NCI-H774 (cell line): ENCODE data around the gene EFHC1.

Experiments used
- DNase-seq: peaks from one replicate; lab custom pipeline; 2025; lab: John Stamatoyannopoulos, UW

EFHC1 gene

DNA sequence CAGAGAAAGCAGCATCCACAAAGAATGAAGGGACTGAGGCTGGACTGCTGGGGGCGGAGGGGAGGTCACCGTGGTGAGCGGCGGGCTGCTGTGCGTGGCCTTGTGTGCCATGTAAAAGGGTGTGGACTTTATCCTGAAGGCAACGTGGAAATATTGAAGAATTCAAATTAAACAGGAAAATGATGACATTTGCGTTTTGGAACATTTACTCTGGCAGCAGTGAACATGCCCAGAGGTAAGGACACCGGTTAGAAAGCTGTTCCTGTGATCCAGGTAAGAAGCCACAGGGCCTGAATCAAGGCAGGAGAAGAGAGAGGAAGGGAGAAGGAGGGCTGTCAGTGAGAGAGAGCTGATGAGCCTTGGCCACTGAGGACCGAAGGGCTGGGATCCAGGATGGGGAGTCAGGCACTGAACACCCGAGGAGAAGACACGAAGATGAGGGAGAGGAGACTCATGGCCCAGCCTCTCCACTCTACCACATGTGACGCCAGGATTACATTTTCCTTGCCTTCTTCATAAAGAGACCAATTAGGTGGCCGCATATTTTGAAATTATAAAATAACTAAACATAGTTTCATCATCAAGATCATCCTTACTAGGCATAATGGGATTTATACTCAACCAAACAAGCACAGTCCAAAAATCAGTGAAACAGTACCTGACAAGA, 98.3 kb downstream of the EFHC1 start:
- DNase-seq = no peak

DNA sequence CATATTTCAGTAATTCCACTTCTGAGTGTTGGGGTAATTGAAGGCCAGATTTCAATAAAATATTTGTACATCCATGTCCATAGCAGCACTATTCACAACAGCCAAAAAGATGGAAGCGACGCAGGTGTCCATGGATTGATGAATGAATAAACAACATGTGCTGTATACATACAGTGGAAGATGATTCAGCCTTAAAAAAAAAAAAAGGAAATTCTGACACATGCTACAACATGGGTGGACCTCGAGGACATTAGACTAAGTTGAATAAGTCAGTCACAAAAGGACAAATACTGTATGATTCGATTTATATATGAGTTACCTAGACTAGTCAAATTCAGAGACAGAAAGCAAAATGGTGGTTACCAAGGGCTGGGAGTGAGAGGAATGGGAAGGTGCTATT, 99.5 kb downstream of the EFHC1 start:
- DNase-seq = no peak

DNA sequence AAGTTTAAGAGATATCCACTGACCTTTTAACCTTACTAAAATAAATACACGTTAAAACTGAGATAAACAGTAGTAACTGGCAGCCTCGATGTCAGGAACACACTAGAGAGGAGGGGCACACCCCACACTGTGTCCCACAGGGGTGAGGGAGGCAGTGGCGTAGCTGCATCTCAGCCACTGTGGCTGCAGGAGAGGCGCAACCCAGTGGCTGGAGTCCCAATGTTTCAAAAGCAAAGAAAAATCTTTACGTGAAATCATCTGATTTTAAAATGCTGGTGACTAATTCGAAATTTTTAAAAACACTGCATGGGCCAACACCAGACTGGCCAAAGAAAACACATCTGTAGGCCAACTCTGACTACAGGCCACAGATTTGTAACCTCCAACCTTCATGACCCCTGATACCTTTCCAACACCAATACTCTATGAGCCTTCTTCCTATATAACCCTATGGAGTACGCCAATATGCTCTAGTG, 102.0 kb downstream of the EFHC1 start:
- no peak for DNase-seq

DNA sequence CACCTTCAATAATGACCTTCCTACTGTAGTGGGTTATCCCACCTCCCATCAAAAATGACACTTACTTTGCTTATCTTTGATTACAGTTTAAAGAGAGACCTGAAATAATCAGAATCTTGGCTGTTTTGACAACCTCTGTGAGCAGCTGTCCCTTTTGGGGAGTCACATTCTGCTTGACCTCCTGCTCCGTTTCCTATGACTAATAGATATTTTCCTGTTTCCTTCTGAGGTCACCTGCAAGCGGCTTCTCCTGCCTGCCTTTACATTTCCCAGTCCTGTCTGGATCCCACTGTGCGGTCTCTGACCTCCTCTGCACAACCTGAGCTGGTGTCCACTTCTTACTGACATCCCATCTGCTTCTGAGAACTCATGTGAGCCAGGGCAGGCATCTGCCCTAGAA, 102.5 kb downstream of the EFHC1 start:
- no peak for DNase-seq

DNA sequence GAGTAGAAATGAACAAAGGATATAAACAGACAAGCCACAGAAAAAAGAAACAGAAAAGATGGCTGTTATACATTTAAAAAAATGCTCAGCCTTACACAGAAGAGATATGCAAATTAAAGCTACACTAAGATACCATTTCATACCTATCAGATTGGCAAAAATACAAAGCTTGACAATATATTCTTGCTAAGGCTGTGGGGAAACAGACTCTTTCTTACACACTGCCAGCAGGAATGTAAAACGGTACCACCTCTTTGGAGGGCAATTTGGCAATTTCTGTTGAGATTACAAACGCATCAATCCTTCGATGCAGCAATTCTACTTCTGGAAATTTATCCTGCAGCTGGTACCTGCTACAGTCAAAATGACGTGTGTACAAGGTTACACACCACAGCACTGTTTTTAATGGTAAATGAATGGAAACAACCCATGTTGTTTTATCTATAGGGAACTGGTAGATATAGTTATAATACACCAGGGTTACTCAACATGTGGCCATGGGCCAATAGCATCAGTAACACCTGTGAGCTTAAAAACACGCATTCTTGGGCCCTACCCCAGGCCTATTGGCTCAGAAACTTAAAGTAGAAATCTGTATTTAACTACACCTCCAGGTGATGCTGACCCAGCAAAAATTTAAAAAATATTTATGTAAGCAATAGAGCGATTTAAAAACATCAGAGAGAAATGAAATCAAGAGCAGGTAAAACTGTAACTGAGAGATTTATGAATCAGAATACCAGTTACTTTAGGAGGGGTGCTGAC, 103.4 kb downstream of the EFHC1 start:
- no peak for DNase-seq

DNA sequence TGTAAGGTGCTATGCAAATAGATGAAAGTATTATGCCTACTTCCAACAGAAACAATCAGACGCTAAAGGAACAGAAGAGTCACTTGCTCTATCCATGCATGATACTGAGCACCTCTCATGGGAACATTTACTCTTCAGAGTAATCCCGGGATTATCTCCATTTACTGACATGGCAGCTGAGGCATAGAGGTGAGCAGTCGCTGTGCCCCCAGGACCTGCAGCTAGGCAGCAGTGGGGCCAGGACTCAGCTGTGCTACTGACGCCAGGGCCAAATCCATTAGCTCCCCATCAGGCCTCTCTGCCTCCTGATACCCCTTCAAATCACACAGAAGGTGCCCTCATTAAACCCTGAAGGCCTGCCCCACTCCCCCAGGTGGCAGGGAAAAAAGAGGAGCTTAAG, 104.8 kb downstream of the EFHC1 start:
- no peak for DNase-seq

DNA sequence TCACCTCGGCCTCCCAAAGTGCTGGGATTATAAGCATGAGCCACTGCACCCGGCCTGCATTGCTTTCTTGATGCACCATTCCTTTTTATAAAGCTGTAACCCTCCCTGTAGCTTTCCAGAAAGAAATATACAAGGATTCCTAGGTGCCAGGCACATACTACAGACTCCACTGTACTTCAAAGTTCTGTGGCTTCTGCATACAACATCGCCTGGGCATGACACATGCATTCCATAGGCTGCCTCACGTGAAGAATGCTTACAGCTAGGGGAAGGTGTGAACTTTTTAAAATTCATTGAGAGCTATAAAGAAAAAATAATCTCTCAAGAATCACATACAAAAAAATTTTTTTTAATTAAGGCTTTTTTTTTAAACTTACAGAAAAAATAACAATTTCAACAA, 106.5 kb downstream of the EFHC1 start:
- DNase-seq = no peak

DNA sequence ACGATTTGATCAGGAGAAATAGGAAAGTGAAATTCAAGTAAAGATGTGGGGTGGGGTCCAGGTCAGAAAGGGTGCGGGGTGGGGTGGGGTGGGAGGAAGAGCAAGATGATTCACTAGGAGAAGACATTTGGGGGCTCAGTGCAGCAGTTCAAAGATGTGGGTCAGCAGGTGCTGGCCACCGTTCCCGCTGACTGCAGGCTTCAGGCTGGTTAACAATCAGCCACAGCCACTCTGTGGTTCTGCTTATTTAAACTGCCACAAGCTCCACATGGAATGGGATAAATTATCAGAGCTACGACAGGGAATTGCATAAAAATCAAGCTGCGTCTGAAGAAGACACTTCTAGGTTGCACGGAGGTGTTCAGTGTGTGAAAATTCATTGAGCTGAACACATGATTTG, 107.3 kb downstream of the EFHC1 start:
- no peak for DNase-seq

DNA sequence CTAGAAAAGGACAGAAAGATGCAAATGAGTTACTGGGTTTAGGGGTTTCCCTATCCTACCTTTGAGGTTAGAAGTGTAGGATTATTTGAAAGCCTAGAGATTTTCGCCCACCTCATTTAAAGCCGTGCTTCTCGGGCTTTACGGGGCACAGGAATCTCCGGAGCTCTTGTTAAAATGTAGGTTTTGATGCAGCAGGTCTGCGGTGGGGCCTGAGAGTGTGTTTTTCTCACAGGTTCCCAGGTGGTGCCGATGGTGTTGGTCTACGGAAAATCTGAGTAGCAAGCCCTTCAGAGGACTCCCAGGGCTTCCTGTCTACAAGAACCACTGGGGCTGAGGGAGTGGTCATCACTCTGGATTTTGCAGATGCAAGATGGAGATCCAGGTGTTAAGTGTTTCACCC, 109.2 kb downstream of the EFHC1 start:
- DNase-seq = no peak

DNA sequence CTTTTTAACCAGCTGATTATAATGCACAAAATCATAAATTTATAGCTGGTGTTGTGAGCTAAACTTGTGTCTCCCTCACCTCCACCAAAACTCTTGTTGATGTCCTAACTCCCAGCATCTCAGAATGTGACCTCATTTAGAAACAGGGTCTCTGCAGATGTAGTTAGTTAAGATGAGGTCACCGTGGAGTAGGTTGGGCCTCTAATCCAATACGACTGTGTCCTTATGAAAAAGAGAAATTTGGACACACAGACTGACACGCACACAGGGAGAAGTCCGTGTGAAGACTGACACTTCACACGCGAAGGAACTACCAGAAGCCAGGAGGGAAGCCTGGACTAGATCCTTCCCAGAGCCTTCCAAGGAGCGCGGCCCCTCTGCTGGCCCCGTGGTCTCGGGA, 110.2 kb downstream of the EFHC1 start:
- no peak for DNase-seq

DNA sequence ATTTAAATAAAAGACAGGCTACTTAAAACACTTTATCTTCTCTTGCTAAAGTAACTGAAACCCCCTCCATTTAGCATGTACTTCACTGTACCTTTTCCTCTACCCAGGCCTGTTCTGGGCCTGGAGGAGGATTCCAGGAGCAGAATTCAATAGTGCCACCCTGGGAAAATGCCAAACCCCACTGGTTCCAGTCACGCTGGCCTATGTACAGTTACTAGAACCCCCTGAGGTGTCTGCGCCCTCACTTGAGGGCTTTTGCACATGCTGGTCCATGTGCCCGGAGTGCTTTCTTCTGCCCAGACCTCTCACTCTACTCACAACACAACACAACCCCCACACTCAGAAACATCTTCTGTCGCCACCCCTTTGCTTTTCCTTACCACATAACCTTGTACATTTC, 111.3 kb downstream of the EFHC1 start:
- DNase-seq = no peak

DNA sequence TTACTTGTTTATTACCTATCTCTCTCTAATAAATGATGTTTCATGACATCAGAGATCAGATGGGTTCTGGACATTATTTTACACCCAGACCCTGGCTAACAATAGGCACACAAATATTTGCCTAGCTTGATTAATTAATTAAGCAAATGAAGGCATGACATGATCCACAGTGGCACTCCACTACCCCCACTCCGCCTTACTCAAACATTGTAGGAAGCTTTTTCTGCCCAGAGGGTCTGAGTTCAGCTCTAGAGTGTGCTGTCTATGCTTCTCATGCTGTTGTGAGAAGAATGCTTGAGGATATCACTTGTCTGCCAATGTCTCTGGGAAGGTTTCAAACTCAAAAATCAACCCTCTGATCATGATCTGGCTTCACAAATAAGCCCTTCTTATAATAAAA, 111.7 kb downstream of the EFHC1 start:
- no peak for DNase-seq

DNA sequence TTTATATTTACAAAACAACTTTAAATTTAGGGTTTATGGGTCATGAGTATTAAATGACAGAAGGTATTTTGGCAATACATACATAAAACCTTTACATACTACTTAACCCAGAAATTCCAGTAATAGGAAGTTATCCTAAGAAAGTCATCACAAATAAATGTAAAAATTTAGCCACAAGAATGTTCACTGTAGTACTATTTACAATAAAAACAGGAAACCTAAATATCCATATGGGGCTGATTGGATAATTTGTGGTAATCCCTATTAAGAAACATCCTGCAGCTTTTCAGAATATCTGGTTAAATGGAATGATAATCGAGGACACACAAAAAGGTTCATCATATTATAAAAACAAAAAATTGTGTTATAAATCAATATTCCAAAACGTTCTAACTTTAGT, 112.3 kb downstream of the EFHC1 start:
- no peak for DNase-seq

DNA sequence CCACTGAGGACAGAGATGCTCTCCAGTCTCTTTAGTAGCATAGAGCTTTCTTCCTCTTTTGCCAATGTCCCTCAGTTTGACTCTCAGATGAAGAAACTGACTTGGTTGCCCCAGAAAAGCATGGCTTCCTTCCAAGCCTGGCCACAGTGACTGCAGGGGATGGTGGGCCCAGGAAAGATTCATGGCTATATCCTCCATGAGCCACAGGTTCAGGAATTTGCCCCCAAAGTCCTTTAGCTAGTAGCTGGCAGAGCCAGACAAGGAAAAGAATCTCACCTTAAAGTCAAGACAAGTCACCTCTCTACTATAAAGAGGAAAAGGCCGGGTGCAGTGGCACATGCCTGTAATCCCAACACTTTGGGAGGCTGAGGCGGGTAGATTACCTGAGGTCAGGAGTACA, 113.3 kb downstream of the EFHC1 start:
- DNase-seq = no peak

DNA sequence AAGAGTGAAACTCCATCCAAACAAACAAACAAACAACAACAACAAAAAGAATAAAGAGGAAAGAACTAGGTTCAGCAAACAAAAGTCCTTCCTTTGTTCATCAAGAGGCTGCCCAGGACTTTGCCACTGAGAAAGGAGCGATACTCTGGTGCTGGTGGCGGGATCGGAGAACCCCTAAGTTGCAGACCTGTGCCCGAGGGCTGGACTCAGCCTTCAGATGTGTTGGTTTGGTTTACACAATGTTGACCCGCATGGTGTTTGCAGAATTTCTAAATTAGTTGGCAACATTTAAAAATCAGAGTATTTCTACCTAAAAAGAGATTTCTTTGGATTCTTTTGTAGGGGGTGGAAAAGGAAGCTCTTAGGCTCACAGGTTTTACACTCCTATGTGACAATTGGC, 114.2 kb downstream of the EFHC1 start:
- DNase-seq = no peak

DNA sequence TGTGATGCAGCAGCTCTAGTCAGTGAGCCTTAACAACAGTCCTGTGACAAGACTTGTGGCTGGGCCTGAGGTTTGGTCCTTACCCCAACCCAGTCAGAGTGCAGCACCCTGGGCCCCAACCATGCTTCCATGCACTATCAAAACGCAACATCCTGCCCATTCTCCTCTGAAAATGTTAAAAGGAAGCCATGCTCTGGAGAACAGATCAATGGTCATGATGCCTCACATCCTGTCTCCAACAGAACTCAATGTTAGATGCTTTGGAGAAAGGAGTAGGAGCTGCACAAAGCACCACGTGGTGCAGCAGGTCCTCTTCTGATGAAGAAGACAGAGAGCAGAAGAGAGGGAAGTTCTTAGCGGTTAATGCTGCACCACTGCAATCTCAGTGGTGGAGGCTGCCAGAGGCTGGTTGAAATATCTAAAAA, 114.8 kb downstream of the EFHC1 start:
- DNase-seq = no peak

DNA sequence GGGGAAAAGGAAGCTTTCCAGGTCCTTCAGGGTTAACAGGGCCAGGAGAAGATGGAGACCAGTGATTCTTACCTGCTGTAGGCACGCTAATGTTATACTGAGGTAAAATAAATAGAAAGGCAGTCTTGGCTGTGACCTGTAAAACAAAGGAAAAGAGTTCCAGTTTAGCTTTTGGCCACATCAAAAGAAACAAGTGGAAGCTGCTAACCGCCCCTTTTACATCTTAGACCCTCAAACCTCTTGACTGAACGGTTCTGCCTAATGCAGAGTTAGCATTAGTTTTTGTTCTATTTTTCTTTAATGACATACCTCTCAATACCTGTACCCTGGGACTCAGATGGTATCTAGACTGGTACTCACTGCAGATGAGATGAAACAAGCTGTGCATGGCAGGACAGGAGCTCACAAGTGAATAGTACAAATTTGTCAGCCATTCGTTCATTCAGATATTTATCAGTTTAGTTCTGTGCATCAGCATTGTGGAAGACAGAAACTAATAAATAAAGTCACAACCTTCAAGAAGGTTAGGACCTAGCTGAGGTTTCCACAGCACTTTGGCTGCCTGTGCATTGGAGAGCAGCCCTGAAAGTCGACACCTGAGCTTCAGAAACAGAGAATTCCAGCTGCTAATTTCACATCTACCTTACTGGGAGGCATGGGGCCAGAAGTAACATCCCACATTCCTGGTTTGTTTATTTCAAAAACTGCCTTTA, 115.7 kb downstream of the EFHC1 start:
- DNase-seq = no peak

DNA sequence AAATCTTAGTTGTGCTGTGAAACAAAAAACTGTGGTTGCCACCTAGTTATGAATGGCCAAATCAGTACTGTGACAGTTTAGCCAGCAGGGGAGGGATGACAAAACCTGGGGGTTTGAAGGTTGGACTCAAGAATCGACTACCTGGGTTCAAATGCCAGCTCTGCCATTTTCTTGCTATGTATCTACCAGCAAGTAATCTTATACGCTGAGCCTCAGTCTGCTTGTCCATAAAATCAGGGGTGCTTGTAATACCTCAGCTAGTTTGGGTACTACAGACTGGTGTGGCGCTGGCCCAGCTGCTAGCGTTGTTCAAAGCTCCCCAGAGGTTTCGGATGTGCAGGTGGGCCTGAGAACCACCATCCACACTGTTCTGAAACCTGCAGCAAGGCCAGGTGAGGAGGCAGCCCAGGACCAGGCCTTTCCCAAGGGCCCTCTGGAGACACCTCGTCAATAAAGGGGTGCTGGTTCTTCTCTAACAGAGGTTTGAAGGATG, 116.3 kb downstream of the EFHC1 start:
- no peak for DNase-seq

DNA sequence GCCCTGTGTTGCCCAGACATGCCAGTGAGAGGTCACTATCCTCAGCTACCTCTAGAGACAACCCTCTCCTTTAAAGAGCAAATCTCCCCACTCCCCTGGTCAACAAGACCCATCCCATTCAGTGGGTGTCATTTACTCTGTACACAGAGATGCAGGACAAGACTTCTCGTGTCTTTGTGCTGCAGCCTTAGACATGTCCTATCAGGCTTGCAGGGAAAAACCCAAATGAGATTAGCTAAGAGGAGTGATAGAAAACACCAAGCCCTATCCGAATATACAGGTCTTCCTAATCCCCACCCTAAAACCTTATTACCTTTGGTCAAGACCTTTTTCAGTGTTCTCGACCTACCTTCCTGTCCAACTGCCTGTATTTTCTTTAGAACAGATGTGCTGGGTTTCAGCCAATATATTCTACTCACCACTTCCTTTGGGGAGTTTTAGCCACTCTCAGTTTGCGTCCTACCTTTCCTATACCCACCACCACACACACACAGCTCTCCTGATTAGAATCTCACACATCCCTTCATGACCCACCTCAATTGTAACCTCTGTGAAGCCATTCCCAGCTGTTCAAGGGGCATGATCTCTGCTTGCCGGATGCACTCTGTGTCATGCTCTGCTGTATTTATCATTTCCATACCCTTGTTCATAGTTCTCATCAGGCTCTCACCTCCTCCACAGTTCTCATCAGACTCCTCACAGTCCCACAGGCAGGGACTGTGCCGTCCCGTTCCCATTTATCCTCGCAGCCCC, 117.0 kb downstream of the EFHC1 start:
- no peak for DNase-seq

DNA sequence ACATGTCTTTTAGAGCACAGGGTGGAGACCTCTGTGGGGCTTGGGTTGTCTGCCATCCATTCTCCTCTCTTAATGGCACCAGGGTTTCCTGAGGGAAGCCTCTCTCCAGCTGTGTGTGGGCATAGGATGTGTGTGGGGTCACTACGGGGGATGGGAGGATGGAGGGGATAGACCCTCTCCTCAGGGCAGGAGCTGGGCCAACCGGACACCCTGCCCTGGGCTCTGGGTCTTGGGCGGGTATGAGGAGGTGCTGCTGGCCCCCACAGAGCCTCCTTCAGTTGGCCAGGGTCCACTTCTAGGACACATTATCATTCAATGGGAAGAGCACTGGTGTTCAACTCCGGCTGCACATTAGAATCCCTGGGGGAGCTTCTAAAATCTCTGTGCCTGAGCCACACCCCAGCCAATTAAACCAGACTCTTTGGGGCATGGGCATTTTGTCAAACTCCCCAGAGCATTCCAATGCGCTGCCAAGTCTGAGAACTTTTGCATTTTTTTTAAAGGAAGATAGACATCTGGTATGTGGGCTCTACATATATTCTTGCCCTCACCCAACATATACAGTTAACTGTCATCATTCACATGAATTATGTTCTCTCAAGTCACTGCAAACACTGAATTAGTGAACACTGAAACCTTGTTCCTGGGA, 118.2 kb downstream of the EFHC1 start:
- no peak for DNase-seq

DNA sequence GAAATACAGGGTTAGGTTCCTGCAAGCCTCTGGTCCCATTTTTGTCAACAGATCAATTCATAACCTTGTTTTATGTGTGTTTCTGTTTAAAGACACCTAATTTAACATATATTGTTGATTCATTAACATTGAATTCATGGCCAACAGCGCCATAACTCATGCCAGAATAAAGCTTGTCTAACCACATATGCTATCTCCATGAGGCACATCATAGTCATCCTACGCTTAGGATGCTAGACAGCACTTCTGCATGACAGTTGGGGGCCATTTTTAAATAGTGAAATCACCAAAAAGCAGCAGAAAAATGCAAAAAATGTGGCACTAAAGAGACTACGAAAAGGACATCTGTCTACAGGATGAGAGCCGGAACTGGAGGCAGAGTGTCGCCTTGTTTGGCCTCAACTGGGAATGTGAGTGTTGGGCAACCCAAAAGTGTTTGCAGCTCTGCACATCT, 118.8 kb downstream of the EFHC1 start:
- no peak for DNase-seq

DNA sequence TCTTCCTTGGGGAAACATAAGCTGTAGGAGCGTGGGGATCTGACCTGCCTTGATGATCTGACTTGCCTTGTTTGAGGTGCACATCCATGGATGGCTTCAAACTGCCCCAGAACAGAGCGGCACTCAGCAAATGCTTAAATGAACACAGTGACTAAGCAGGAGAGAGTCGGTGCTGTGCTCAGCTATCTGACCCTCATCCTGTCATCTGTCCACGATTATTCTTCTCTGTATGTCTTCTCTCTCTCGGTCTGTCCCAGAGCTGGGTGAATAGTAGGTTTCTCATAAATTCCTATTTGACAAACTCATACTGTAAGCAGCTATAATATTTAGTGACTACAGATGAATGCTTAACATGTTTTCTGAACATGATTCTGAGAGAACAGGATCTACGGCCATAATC, 119.5 kb downstream of the EFHC1 start:
- no peak for DNase-seq
